ENCODE data around the gene CYP2A6.
A peak's percentile ranks its signal among the peaks of the same experiment; 100 is the strongest.
"Not testable (repeated sequence)": the region's sequence is repeated elsewhere in the genome, so short reads cannot be mapped to it uniquely, and the experiment has no call there.

The CYP2A6 gene

GRCh38 chr19:40836754-40837429, 13.4 kb downstream of the CYP2A6 start:
- no peak for DNase-seq (ENCODE audit: low read depth)
- TF ChIP-seq, protein P1, sequence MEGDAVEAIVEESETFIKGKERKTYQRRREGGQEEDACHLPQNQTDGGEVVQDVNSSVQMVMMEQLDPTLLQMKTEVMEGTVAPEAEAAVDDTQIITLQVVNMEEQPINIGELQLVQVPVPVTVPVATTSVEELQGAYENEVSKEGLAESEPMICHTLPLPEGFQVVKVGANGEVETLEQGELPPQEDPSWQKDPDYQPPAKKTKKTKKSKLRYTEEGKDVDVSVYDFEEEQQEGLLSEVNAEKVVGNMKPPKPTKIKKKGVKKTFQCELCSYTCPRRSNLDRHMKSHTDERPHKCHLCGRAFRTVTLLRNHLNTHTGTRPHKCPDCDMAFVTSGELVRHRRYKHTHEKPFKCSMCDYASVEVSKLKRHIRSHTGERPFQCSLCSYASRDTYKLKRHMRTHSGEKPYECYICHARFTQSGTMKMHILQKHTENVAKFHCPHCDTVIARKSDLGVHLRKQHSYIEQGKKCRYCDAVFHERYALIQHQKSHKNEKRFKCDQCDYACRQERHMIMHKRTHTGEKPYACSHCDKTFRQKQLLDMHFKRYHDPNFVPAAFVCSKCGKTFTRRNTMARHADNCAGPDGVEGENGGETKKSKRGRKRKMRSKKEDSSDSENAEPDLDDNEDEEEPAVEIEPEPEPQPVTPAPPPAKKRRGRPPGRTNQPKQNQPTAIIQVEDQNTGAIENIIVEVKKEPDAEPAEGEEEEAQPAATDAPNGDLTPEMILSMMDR (conservative IDR thresholded peaks at IDR 0.05; ENCODE audit: low read length): no peak
- no peak overlapping the region for H3K4me3 ChIP-seq (ENCODE audit: low read length)

GRCh38 chr19:40833728-40834533, 16.3 kb downstream of the CYP2A6 start:
- DNase-seq (ENCODE audit: low read depth); H3K4me3 ChIP-seq (ENCODE audit: low read length): not testable (repeated sequence)

- H3K4me3 ChIP-seq (ENCODE audit: low read length); DNase-seq (ENCODE audit: low read depth): not testable (repeated sequence)
Measured at GRCh38 chr19:40832431-40832790, 17.8 kb downstream of the CYP2A6 start.

- DNase-seq (ENCODE audit: low read depth): peak; percentile 100
Measured at GRCh38 chr19:40831502-40832430, 18.5 kb downstream of the CYP2A6 start.

GRCh38 chr19:40830741-40831140, 19.5 kb downstream of the CYP2A6 start:
- H3K4me3 ChIP-seq (ENCODE audit: low read length); DNase-seq (ENCODE audit: low read depth): not testable (repeated sequence)

More at GRCh38 chr19:40831502-40832430, 18.5 kb downstream of the CYP2A6 start:
- TF ChIP-seq, protein P1 (conservative IDR thresholded peaks at IDR 0.05; ENCODE audit: low read length): no peak
- H3K4me3 ChIP-seq (ENCODE audit: low read length): no peak overlapping the region

GRCh38 chr19:40829205-40829604, 21.0 kb downstream of the CYP2A6 start:
- TF ChIP-seq, protein P1 (conservative IDR thresholded peaks at IDR 0.05; ENCODE audit: low read length): no peak
- no peak for DNase-seq (ENCODE audit: low read depth)
- H3K4me3 ChIP-seq (ENCODE audit: low read length): no peak overlapping the region

GRCh38 chr19:40827386-40828247, 22.6 kb downstream of the CYP2A6 start:
- no peak for DNase-seq (ENCODE audit: low read depth)
- TF ChIP-seq, protein P1 (conservative IDR thresholded peaks at IDR 0.05; ENCODE audit: low read length): no peak
- no peak overlapping the region for H3K4me3 ChIP-seq (ENCODE audit: low read length)

- H3K4me3 ChIP-seq (ENCODE audit: low read length): not testable (repeated sequence)
- peak; percentile 71 for DNase-seq (ENCODE audit: low read depth)
Measured at GRCh38 chr19:40826699-40827385, 23.4 kb downstream of the CYP2A6 start.

DNA sequence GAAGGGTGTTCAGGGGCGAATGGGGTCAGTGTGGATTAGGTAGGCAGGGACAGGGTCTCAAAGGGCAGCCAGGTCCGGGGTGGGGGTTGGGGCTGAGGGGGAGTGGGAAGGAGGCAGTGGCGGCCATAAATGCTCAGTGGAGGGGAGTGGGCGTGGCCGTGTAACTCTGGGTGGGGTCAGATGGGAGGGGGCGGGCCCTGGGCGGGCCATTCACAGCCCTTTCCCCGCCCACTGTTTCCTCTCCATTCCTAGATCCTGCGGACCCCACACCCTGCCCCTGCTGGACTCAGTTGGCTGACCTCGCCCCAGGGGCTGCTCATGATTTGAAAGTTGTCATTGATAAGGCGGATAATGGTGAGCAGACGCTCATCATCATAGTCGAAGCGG, 23.9 kb downstream of the CYP2A6 start:
- H3K4me3 ChIP-seq (ENCODE audit: low read length): not testable (repeated sequence)

DNA sequence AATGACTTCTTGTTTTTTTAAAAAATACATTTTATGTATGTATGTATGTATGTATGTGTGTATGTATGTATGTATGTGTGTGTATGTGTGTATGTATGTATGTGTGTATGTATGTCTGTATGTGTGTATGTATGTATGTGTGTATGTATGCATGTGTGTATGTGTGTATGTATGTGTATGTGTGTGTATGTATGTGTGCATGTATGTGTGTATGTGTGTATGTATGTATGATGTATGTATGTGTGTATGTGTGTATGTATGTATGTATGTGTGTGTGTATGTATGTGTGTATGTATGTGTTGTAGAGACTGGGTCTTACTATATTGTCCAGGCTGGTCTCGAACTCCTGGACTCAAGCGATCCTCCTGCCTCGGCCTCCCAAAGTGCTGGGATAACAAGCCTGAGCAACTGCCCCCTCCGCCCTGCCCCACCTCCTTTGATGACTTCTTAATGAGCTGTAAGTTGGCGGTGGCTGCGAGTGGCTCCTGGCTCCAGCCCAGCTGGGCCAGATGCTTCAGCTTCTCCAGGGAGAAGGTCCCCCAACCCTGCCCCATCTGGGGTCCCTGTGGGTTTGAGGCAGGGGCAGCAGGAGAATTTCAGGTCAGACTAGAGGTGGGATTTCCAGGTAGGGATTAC, 24.7 kb downstream of the CYP2A6 start:
- not testable (repeated sequence) for DNase-seq (ENCODE audit: low read depth); H3K4me3 ChIP-seq (ENCODE audit: low read length)

More for the DNA sequence above, 23.9 kb downstream of the CYP2A6 start:
- not testable (repeated sequence) for DNase-seq (ENCODE audit: low read depth)

GRCh38 chr19:40824916-40825315, 25.3 kb downstream of the CYP2A6 start:
- DNase-seq (ENCODE audit: low read depth); H3K4me3 ChIP-seq (ENCODE audit: low read length): not testable (repeated sequence)

Data from AG10803 (cell line).